Activated CD4-positive, alpha-beta T cell treated with anti-CD3 and anti-CD28 coated beads for 4 hours (primary cell): Measurements from ENCODE around the gene TP53BP2.
"Not testable (repeated sequence)": the region's sequence is repeated elsewhere in the genome, so short reads cannot be mapped to it uniquely, and the experiment has no call there.

ENCODE experiments used
- DNase-seq, 2 donors: peaks; one replicate each; pipeline ENCODE4 v3.0.0-alpha.2; 2020

Gene TP53BP2, protein sequence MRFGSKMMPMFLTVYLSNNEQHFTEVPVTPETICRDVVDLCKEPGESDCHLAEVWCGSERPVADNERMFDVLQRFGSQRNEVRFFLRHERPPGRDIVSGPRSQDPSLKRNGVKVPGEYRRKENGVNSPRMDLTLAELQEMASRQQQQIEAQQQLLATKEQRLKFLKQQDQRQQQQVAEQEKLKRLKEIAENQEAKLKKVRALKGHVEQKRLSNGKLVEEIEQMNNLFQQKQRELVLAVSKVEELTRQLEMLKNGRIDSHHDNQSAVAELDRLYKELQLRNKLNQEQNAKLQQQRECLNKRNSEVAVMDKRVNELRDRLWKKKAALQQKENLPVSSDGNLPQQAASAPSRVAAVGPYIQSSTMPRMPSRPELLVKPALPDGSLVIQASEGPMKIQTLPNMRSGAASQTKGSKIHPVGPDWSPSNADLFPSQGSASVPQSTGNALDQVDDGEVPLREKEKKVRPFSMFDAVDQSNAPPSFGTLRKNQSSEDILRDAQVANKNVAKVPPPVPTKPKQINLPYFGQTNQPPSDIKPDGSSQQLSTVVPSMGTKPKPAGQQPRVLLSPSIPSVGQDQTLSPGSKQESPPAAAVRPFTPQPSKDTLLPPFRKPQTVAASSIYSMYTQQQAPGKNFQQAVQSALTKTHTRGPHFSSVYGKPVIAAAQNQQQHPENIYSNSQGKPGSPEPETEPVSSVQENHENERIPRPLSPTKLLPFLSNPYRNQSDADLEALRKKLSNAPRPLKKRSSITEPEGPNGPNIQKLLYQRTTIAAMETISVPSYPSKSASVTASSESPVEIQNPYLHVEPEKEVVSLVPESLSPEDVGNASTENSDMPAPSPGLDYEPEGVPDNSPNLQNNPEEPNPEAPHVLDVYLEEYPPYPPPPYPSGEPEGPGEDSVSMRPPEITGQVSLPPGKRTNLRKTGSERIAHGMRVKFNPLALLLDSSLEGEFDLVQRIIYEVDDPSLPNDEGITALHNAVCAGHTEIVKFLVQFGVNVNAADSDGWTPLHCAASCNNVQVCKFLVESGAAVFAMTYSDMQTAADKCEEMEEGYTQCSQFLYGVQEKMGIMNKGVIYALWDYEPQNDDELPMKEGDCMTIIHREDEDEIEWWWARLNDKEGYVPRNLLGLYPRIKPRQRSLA

DNA sequence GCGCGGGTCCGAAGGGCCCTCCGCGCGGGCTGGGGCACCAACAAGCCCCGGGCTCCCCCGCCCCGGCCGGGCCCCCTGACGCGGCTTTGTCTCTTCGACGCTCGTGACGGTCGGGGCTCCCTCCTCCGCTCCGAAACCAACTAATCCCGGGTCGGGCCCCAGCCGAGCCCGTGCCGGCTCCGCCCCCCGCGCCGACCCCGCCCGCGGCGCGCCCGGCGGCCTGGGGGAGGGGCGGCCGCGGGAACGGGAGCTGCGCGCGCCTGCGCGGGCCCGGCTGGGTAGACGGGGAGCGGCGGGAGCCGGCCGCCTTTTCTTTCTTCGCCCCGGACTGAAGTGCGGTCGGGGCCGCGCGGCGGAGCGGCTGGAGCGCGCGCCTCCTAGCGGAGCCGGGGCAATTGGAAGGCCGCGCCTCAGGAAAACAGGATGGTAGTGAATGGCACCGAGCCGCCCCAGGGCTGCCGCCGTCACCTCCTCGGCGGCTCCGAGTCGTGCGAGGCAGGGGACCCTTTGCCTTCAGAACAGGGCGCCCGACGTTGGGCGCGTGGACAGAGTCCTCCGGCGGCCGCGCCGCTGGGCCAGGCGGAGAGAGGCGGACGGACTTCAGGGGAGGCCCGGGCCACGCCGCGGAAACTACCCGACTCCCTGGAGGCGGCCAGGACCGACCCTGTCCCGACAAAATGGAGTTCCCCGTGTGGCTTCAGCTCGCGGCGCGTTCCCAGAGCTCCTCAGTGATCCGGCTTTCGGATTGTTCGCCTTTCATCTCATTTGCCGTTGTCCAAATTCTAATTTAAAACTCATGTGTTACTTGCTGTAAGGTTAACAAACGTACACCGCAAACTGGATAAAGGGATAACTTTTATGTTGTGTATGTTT, at the start of gene TP53BP2:
TP53BP2 (minus strand) TSS at position 138 of the 873 bp plus-strand sequence. CDS start 267 bp downstream, outside the sequence.
- DNase-seq: peak; percentile 84 to 85

DNA sequence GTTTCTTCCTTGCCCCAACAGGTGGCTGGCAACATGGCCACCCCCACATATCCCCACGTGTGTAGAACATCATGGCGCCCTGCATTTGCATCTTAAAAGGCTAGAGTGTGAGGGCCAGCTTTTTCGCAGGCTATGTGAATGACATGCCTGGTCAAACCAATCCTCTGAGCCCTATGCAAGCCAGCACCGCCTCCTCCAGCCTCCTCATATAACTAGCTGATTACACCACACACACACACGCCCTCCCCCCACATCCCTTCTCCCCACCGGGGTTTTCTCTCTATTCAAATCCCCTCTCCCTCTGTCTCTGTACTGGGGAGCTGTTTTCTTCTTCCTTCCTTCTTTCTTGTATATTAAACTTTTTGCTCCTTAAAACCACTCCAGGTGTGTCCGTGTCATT, 44.7 kb upstream of the TP53BP2 start:
- not testable (repeated sequence) for DNase-seq

DNA sequence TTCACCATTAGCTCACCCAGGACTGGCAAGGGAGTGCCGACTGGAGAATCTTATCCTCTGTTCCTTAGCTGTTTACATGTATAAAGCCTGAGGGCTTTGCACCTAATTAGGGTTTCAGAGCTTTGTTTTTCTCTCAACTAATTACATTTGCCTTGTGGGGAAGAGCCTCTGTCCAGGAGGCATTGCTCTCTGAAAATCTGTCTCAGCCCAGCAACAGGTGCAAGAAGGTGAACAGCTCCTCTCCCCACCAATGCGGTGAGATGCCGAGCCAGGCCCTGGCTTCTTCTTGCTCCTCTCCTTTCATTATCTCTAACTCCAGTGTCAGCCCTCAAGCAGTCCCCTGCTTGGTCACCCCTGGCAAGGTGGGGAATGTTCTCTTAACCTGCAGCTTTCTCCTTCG, 43.6 kb upstream of the TP53BP2 start:
- DNase-seq: not testable (repeated sequence)

DNA sequence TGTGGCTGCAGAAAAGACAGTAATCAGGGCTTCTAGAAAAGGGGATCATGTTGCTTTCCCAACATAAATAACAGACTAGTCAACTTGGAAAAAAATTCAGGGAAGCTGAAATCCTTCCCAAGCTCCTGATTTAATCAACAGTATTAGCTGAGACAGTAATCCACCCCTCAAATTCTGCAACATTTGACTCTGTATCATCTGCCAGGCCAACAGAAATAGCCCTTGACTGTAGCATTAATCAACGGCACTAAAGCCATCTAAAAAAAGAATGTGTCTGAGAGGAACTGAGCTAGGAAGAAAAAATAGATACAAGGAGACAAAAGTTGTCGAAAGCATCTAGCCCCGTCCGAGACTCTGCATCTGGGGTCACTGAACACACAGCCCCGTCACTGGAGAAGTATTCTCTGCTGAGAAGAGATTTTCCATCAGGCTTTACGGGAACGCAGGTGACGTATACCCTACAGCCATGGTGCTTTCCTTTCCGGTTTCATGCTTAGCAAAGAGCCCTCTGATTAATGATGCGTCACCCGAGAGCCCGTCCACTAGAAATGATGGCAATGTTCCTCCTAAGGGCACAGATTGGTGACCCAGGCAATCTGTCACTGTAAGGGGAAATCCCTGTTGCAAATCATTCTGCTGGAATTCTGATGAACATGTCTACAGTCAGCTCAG, 42.1 kb upstream of the TP53BP2 start:
- DNase-seq: no peak

DNA sequence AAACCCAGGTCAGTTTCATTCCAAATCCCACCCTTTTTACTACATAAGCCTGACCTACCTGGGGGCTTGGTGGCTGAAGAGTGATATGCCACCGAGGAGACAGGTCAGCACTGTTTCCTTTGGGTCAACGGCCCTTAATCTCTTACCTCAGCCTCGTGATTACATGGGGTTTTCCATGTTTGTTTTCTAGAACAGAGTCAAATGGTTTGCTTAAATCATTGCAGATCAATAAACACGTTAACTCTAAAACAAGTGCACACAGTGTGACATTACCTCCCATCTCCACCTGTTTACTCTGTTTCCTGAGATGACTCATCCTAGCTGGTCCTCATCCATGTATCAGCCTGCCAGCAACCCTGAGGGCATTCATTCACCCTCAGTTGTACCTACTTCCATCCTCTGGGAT, 40.8 kb upstream of the TP53BP2 start:
- DNase-seq: no peak

DNA sequence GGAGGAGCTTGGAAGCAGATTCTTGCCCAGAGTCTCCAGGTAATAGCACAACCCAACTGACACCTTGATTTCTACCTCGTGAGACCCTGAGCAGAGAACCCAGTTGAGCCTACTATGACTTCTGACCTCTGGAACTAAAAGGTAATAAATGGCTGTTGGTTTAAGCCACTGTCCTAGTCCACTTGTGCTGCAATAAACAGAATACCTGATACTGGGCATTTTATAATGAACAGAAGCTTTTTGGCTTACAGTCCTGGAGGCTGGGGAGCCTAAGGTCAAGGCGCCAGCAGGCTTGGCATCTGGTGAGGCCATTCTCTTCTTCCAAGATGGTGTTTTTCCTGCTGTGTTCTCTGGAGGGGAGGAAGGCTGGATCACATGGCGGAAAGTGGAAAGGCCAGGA, 39.9 kb upstream of the TP53BP2 start:
- DNase-seq: no peak

DNA sequence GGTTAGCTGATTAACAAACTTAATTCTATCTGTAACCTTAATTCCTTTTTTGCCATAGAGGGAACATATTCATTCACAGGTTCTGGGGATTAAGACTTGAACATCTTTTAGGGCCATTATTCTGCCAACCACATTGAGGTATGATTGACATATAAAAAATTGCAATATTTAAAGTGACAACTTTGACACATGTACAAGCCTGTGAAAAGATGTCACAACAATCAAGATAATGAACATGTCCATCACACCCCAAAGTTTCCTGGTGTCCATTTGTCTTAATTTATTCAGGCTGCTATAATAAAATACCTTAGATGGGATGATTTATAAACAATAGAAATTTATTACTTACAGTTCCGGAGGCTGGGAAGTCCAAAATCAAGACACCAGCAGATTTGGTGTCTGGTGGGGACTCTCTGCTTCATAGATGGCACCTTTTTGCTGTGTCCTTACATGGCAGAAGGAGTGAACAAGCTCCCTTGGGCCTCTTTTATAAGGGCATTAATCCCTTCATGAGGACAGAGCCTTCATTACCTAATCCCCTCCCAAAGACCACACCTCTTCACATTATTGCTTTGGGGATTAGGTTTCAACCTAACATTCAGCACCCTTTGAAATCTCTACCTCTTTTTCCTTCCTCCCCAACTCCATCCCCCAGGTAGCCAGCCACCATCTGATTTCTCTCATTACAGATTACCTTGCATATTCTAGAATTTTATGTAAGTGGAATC, 33.0 kb upstream of the TP53BP2 start:
- DNase-seq: no peak

DNA sequence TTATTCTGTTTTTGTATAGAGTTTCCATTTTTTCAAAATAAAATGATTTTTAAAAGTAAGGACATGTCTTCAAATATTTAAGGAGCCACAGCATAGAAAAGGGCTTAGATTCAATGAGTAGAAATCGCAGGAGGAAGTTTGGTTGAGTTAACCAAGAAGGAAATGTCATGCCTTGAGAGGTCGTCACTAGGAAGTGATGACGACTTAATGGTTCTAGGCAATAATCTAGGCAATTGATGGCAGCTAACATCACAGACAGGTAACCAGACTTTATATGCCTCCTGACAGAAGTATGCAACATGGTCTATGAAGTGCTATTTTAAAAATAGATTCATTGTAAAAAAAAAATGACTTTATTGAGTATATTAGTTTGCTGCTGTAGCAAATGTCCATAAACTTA, 32.1 kb upstream of the TP53BP2 start:
- no peak for DNase-seq

DNA sequence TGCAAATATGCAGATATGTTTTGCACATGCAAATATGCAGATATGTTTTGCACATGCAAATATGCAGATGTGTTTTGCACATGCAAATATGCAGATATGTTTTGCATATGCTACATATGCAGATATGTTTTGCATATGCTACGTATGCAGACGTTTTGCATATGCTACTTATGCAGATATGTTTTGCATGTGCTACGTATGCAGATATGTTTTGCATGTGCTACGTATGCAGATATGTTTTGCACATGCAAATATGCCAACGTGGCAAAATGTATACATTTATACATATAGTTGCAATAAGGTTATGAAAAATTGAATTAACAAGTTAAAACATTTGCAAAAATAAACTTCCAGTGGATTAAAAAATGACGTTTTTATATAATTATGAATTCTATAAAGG, 30.8 kb upstream of the TP53BP2 start:
- DNase-seq: no peak

DNA sequence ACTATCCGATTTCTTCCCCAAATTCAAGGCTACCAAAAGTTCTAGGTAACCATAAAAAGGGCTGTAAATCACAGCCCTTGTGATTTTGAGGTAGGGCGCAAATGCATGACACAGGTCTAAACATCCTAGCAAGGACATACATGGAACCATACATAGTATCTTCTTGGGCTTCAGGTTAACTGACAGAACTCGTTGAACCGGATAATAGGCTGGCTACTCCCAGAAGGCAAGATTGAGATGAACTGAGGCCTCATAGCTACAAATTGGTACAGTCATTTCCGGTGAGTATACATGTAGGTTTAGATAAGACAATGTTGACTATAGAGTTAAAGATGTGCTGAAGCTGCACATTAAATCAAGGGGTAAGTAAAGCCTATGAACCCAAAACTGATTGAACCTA, 27.3 kb upstream of the TP53BP2 start:
- DNase-seq: no peak

DNA sequence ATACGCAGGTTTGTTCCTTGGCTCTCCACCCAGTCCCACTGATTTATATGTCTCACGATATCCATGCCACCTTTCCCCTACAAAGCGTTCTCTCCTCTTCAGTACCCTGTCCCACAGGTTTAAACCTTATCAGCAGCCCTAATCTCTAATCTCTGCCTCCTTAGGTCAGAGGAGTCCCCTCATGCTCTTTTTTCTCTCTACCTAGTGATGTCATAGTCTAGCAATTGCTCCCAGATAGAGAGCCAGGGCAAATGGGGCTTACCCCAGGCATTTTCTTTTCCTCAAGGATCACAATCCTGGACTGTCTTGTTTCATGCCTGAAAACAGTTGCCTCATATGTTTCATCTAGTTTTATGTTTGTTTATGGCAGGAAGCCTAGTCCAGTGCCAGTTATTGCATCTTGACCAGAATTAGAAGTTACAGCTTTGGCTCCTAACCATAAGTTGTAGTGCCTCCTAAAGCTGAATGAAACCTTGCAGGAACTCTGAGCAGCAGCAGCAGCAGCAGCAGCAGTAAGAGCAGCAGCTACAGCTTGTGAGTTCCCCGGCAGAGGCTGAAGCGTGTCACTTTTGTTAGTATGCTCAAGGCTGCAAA, 26.7 kb upstream of the TP53BP2 start:
- no peak for DNase-seq

DNA sequence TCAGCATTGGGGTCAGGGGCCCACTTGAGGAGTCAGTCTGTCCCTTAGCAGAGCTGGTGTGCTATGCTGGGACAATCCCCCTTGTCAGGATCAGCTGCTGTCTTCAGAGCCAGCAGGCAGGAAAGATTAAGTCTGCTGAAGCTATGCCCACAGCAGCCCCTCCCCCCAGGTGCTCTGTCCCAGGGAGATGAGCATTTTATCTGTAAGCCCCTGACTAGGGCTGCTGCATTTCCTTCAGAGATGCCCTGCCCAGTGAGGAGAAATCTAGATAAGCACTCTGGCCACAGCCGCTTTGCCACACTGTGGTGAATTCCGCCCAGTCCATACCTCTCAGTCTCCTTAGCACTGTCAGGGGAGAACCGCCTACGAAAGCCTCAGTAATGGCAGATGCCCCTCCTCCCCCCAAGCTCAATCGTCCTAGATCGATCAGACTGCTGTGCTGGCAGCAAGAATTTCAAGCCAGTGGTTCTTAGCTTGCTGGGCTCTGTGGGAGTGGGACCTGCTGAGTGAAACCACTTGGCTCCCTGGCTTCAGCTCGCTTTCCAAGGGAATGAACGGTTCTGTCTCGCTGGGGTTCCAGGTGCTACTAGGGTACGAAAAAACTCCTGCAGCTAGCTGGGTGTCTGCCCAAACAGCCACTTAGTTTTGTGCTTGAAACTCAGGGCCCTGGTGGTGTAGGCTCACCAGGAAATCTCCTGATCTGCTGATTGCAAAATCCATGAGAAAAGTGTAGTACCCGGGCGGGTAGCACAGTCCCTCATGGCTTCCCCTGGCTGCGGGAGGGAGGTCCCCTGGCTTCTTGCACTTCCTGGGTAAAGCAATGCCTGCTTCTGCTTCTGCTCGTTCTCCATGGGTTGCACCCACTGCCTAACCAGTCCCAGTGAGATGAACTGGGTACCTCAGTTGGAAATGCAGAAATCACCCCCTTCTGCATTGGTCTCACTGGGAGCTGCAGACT, 25.1 kb upstream of the TP53BP2 start:
- no peak for DNase-seq

DNA sequence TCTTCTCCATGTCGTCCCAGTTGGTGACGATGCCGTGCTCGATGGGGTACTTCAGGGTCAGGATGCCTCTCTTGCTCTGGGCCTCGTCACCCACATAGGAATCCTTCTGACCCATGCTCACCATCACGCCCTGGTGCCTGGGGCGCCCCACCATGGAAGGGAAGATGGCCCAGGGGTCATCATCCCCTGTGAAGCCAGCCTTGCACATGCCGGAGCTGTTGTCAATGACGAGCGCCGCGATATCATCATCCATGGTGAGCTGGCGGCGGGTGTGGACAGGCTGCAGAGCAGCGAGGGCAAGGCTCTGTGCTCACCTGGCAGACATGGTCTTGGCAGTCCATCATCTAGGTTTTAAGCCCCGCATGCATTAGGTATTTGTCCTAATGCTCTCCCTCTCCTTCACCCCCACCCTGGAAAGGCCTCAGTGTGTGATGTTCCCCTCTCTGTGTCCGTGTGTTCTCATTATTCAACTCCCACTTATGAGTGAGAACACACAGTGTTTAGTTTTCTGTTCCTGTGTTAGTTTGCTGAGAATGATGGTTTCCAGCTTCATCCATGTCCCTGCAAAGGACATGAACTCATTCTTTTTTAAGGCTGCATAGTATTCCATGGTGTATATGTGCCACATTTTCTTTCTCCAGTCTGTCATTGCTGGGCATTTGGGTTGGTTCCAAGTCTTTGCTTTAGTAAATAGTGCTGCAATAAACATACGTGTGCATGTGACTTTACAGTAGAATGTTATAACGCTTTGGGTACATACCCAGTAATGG, 19.0 kb upstream of the TP53BP2 start:
- not testable (repeated sequence) for DNase-seq

DNA sequence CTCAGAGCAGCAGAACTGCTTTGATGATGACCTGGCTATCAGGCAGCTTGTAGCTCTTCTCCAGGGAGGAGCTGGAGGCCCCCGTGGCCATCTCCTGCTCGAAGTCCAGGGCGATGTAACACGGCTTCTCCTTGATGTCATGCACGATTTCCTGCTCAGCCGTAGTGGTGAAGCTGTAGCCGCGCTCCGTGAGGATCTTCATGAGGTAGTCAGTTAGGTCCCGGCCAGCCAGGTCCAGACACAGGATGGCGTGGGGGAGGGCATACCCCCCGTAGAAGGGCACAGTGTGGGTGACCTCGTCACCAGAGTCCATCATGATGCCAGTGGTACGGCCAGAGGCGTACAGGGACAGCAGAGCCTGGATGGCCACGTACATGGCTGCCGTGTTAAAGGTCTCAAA, 18.3 kb upstream of the TP53BP2 start:
- DNase-seq: no peak

DNA sequence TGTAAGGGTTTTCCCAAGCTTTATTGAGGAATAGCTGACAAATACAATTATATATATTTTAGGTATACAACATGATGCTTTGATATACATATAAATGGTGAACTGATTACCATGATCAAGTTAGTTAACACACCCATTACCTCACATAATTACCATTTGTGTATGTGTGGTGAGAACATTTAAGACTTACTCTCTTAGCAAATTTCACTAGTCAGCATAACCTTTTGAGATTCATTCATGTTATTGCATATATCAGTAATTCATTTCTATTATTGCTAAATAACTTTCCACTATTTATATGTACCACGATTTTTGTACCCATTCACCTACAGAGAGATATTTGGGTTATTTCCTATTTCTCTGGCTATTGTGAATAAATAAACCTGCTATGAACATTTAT, 16.2 kb upstream of the TP53BP2 start:
- DNase-seq: no peak

DNA sequence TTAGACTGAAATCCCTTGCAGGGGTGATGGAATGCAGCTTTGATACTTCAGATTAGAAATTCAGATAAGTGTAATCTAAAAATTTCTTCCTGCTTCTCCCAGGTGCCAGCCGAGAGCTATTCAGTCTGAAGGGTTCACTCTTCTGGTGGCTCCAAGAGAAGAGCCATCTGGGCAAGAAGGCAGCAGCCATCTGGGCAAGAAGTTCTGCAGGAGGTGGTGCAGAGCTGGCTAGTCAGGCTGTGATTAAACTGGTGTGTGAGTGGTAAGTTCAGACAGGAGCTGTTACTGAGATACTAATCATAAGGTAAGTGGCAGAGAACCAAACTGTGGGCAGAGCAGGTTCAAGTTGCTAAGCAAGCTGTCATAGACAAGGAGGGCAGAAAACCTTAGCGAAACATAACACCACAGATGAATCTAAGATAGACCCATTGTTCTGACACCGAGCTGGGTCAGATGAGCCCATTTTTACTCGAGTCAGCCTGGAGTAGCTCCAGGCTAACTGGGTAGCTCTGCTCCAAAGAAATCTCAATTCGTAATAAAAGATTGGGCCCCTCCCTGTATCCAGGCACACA, 14.4 kb upstream of the TP53BP2 start:
- no peak for DNase-seq

DNA sequence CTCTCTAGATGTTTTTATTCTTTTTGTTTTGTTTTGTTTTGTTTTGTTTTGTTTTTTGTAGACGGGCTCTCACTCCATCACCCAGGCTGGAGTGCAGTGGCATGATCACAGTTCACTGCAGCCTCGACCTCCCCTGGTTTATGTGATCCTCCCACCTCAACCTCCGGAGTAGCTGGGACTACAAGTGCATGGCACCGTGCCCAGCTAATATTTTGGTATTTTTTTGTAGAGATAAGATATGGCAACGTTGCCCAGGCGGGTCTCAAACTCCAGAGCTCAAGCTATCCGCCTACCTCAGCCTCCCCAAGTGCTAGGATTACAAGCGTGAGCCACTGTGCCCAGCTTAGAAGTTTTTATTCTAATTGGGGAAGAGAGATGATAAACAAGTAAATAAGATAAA, 13.3 kb upstream of the TP53BP2 start:
- DNase-seq: no peak

DNA sequence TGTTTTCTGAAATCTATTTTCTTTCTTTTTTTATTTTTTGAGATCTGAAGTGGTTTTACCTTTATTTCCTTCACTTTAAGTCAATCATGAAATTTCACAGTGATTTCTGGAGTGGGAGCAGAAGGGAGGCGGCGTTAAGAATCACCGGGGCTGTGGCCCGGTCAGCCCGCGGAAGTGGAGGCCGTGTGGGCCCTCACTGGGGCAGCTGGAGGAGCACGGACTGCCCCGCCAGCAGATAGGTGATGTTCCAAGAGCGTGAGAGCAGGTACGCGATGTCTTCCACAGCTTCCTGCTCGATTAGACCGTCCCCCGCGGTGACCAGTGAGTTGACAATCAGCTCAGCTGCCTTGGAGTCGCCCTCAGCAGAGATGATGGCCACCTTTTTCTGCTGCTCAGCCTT, 10.6 kb upstream of the TP53BP2 start:
- DNase-seq: no peak
